ENCODE measurements around the gene CRMP1.

DNA sequence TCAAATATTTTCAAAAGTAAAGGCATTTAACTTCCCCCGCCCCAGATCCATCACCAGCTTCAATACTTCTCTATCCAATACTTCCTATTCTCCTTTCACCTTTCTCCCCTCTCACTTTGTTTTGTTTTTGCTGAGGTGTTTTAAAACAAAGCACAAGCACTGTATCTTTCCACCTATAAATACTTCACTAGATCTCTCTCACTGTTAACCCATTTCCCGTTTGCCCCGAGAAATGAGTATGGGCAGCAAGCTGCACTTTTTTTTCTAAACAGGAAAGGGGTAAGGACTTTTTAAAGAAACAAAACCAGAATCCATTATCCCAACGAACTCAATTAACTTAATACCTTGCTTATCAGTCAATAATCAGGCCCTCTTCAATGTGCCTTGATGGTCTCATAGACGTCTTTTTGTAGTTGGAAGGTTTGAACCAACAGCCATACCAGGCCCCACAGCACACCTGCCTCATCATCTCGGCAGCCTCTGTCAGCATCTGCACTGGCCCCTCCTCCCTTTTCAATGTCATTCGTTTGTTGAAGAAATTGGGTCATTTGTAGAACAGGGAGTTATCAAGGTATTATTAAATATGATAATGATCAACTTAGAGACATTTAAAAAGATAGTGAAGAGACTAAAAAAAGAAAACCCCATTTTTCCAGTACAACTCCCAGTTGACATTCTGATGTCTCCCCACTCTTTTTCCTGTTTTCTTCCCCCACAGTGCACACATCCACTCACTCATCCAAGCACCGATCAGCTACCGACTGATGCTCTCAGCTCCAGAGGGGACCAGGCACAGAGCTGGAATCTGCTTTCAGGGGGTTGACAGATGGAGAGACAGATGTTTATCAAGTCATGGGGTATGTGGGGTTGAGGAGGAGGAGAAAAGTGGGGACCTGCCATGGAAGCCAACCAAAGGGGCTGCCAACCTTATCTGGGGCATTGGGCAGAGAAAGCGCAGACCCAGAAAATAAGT, 25.8 kb downstream of the CRMP1 start:
- TF ChIP-seq FOXA1 (IDR thresholded peaks at IDR 0.05) (no peak), SP1 (IDR thresholded peaks at IDR 0.05) (no peak), ELF4 (IDR thresholded peaks at IDR 0.05) (no peak), FOXK2 (IDR thresholded peaks at IDR 0.05) (no peak)

Data from HEK293T (cell line).